ENCODE measurements around the gene FMNL1. TPM values are rescaled to one million over a fixed set of nuclear protein-coding genes. Genes with fewer than 3 reads are reported as not detected.

Gene FMNL1
- total and polyA plus RNA-seq, 9 donors, result 1.2 to 7.6 (median 5.4) TPM

DNA sequence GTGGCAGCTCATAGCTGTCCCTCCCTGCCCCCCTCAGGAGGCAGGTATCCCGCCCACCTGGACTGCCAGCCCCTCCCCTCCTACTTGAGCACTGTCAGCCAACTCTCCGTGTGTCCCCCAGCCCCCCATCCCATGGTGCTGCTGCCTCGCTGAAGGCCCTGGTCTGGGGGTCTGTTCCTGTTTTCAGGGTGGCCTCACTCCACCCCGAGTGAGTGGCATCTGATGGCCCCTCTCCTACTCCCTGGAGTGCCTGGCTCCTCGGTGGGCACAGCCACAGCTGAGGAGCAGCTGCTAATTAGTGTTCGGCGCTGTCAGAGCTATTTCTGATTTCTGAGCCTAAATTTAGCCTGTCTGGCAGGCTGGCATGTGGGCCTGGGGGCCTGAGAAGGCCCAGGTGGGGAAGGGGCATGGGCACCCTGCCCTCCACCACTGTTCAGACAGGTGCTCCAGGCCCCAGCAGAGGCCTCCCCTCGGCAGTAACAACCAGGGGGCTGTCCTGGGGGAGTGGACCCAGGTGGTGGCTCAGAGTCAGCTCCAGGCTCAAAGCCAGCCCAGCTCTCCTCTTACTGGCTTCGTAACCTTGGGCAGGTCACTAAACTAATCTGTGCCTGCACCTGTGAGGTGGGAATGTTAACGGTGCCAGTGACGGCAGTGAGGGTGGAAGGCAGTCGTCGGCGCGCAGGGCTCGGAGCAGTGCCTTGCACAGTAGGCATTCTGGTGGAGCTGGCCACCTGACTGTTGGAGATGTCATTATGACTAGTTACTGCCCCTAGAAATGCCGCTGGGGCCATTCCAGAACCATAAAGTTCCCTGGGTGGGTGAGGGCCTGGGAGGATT is 6.5 kb downstream of the FMNL1 start:
- H3K9me3 ChIP-seq (replicated peaks; ENCODE audit: control insufficient read depth, low read depth, low read length), result no peaks in the 10 kb centered on the region
- no peaks in the 10 kb centered on the region for H3K36me3 ChIP-seq (ENCODE audit: control insufficient read depth, insufficient read depth, low read length)
- 49% methylated on average over 15 of the region's 17 CpGs for WGBS (ENCODE audit: insufficient coverage)
- H3K27me3 ChIP-seq (ENCODE audit: control insufficient read depth, insufficient read depth, low read length), result peaks cover 10% of the 10 kb centered on the region
- DNase-seq, result peak; percentile 68
- peaks cover 81% of the 10 kb centered on the region for H3K4me1 ChIP-seq (ENCODE audit: control insufficient read depth, insufficient read depth, low read length)
- no peak overlapping the region for H3K4me3 ChIP-seq (ENCODE audit: low read length)
- peak overlapping the region; percentile 89 for H3K27ac ChIP-seq (ENCODE audit: low read length)

DNA sequence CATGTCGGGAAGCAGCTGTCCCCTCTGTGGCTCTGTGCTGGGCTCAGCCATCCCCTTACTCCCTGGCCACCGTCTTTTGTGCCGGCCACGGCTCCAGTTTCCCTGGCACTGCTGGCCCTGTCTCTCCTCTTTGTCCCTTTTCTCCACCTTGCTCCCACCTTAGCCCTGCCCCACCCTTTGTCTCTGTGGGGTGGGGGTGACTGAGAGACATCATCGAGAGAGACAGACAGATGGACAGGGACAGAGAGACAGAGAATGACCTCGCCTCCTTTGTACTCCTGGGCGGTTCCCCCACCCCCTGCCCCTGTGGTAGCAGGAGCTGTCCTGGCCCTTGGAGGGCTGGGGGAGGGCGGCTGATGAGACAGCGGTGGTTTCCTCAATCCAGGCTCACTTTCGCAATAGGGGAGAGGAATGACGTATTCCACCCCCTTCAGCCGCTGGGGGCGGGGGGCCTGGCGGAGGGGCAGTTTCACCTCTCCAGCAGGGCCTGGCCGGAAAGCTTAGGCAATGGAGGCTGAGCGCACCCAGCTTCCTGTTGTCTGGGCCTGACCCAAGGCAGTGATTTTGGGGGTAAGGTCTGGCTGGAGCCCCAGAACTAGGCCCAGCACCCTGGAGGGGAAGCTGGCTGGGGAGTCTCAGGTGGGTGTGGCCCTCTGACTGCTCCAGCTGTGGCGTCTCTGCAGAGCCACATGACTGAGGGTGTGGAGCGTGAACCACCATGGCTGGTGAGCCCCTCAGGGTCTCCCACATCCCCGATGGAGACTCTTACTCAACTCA is 7.3 kb downstream of the FMNL1 start:
- peak; percentile 87 for DNase-seq
- Histone ChIP-seq H3K27me3 (ENCODE audit: control insufficient read depth, insufficient read depth, low read length) (peaks cover 10% of the 10 kb centered on the region), H3K4me1 (ENCODE audit: control insufficient read depth, insufficient read depth, low read length) (peaks cover 75% of the 10 kb centered on the region)

DNA sequence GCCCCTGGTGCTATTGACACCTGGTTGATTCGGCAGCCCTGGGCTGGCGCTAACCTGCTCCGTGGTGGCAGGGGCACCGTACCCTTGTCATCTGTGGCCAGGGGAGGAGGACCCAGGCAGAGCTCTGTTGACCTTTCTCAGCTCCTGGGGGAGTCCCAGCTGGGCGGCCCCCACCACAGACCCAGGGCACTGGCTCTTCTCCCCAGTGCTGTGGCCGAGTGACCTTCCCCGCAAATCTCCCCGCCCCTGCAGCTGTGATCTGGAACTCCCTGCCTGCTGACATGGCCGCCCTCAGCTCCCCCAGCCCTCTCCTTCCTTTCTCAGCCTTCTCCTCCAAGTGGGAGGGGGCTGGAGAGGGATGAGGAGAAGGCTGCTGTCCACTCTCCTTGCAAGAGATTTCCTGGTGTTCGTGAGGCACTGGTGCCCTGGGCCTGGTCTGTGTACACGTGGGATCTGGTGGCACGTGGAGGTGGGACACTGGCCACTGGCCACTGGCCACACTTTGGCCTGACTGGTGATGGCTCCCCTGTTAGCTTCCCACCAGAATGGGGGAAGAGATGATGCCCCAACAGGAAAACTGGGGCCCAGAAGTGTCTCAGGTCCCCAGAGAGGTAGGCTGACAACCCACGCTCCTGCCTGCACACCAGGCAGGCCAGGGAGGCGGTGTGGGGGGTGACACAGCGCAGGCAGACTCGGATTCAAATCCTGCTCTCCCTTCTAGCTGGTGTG is 8.2 kb downstream of the FMNL1 start:
- Histone ChIP-seq H3K27ac (ENCODE audit: low read length) (peak overlapping the region; percentile 89), H3K36me3 (ENCODE audit: control insufficient read depth, insufficient read depth, low read length) (no peaks in the 10 kb centered on the region), H3K4me1 (ENCODE audit: control insufficient read depth, insufficient read depth, low read length) (peaks cover 71% of the 10 kb centered on the region), H3K4me3 (ENCODE audit: low read length) (no peak overlapping the region), H3K27me3 (ENCODE audit: control insufficient read depth, insufficient read depth, low read length) (peaks cover 12% of the 10 kb centered on the region), H3K9me3 (replicated peaks; ENCODE audit: control insufficient read depth, low read depth, low read length) (no peaks in the 10 kb centered on the region)
- peak; percentile 65 for DNase-seq
- 78% methylated on average over 12 of the region's 16 CpGs for WGBS (ENCODE audit: insufficient coverage)

More for the DNA sequence above, 7.3 kb downstream of the FMNL1 start:
- H3K36me3 ChIP-seq (ENCODE audit: control insufficient read depth, insufficient read depth, low read length), result no peaks in the 10 kb centered on the region
- H3K27ac ChIP-seq (ENCODE audit: low read length), result peak overlapping the region; percentile 89
- no peak overlapping the region for H3K4me3 ChIP-seq (ENCODE audit: low read length)
- 46% methylated on average over 10 of the region's 19 CpGs for WGBS (ENCODE audit: insufficient coverage)
- no peaks in the 10 kb centered on the region for H3K9me3 ChIP-seq (replicated peaks; ENCODE audit: control insufficient read depth, low read depth, low read length)

DNA sequence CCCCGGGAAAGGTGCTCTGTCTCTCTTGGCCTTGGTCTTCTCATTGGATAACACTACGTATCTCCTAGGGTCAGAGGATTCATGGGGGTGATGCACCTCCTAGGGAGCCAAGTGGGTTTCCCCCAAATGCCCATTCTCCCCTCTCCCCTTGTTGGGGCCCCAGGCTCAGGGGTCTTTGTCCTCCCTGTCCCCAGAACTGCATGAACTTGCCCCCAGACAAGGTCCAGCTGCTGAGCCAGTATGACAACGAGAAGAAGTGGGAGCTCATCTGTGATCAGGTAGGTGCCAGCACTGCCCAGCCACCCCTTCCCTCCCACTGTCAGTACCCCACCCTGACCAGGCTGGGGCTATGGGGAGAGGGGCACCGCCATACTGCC is 8.7 kb downstream of the FMNL1 start:
- Histone ChIP-seq H3K27ac (ENCODE audit: low read length) (no peak overlapping the region), H3K27me3 (ENCODE audit: control insufficient read depth, insufficient read depth, low read length) (peaks cover 17% of the 10 kb centered on the region), H3K4me1 (ENCODE audit: control insufficient read depth, insufficient read depth, low read length) (peaks cover 66% of the 10 kb centered on the region), H3K4me3 (ENCODE audit: low read length) (no peak overlapping the region), H3K9me3 (replicated peaks; ENCODE audit: control insufficient read depth, low read depth, low read length) (no peaks in the 10 kb centered on the region), H3K36me3 (ENCODE audit: control insufficient read depth, insufficient read depth, low read length) (no peaks in the 10 kb centered on the region)
- WGBS (ENCODE audit: insufficient coverage), result 100% methylated on average over 1 of the region's 4 CpGs
- DNase-seq, result no peak

DNA sequence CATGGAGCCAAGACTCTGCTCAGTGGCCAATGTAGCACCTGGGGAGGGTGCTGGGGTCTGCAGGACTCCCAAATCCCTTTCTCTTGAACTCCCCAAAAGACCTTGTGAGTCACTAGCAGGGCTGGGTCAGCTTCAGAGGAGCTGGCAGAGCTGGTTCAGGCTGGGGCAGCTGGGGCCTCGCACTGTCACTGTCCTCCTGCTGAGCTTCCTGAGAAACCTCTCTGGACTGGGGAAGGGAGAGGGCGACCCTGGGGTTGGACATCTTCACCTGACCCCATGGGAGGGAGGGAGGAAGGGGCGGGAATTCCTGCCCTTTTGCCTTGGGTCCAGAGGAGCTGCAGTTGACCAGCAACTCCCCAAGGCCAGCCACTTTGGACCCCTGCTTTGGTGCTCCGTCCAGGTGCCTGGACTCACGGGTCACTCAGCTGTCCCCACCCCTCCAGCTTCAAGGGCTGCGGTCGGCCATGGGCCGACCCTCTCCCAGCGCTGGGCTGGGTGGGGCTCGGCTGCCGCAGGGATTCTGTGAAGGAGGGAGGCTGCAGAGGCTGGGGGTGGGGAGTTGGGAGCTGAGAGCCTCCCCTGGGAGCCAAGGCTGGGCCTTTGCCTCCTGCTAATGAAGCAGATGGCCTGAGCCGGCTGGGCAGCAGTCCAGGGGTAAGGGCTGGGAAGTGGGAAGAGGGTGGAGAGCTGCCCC is 9.2 kb downstream of the FMNL1 start:
- 34% methylated on average over 8 of the region's 12 CpGs for WGBS (ENCODE audit: insufficient coverage)
- Histone ChIP-seq H3K27me3 (ENCODE audit: control insufficient read depth, insufficient read depth, low read length) (peaks cover 20% of the 10 kb centered on the region), H3K4me3 (ENCODE audit: low read length) (no peak overlapping the region), H3K9me3 (replicated peaks; ENCODE audit: control insufficient read depth, low read depth, low read length) (no peaks in the 10 kb centered on the region), H3K27ac (ENCODE audit: low read length) (no peak overlapping the region), H3K4me1 (ENCODE audit: control insufficient read depth, insufficient read depth, low read length) (peaks cover 60% of the 10 kb centered on the region), H3K36me3 (ENCODE audit: control insufficient read depth, insufficient read depth, low read length) (no peaks in the 10 kb centered on the region)
- peak; percentile 69 for DNase-seq

DNA sequence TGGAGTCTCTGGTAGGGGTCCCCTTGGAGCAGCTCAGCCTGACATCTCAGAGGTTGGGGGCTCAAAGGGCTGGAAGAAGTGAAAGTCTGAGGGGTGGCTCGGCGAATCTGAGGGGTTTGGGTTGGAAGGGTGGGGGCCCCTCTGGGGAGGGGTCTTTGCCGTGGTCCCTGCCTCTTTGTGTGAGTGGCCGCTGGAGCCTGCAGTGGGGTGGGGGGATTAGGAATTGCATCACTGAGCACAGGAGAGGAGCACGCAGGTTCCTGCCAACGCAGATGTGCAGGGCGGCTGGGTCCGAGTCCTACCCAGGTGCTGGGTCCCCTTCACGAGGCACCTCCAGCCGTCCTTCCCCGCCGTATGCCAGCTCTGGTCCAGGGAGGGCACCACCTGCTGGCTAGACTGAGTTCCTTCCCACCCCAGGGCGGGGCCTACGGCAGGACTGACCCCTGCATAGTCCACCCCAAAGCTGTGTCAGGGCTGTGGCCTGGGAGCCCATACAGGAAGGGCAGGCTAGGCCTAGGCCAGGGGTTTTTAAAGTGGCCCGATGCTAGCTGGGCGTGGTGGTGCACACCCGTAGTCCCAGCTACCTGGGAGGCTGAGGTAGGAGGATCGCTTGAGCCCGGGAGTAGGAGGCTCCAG is 9.9 kb downstream of the FMNL1 start:
- Histone ChIP-seq H3K4me3 (ENCODE audit: low read length) (no peak overlapping the region), H3K27ac (ENCODE audit: low read length) (no peak overlapping the region), H3K36me3 (ENCODE audit: control insufficient read depth, insufficient read depth, low read length) (no peaks in the 10 kb centered on the region), H3K9me3 (replicated peaks; ENCODE audit: control insufficient read depth, low read depth, low read length) (no peaks in the 10 kb centered on the region), H3K4me1 (ENCODE audit: control insufficient read depth, insufficient read depth, low read length) (peaks cover 54% of the 10 kb centered on the region), H3K27me3 (ENCODE audit: control insufficient read depth, insufficient read depth, low read length) (peaks cover 24% of the 10 kb centered on the region)
- WGBS (ENCODE audit: insufficient coverage), result 52% methylated on average over 19 of the region's 19 CpGs
- no peak for DNase-seq

DNA sequence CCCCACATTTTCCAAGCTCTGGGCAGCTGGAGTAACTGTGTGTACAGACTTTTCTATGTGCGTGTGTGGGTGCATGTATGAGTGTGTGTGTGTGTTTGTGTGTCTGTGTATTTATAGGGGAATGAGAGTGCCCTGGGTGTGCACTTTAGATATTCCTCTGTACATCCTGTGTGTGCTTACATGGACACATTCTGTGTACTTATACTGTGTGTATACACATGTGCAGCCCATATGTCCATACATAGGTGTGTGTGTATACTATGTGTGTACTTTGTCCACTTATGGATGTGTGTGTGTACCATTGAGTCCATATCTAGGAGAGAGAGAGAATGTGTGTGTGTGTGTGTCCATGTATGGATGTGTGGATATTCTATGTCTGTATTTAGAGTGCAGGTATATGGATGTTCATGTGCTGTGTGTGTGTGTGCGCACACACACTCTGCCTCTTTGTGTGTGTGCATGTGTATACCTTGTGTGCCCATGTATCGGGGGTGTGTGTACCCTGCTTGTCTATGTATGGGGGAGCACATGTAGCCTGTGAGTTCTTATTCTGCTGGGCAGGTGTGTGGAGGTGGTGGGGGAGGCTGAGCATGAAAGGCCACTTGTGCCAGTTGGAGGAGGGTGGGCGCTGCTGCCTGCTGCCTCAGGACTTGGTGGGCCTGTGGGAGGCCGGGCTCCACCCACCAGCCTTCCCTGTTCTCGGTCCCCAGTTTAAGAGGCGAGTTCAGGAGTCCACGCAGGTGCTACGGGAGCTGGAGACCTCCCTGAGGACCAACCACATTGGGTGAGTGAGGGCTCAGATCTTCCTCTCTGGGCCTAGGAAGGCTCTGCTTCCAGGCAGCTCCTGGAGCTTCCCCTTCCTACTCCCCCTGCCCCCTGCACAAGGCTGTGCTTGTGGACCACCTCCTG is 11.1 kb downstream of the FMNL1 start:
- H3K27me3 ChIP-seq (ENCODE audit: control insufficient read depth, insufficient read depth, low read length), result peaks cover 30% of the 10 kb centered on the region
- no peak for DNase-seq
- H3K27ac ChIP-seq (ENCODE audit: low read length), result no peak overlapping the region
- no peaks in the 10 kb centered on the region for H3K9me3 ChIP-seq (replicated peaks; ENCODE audit: control insufficient read depth, low read depth, low read length)
- WGBS (ENCODE audit: insufficient coverage), result 93% methylated on average over 4 of the region's 9 CpGs
- H3K4me1 ChIP-seq (ENCODE audit: control insufficient read depth, insufficient read depth, low read length), result peaks cover 43% of the 10 kb centered on the region
- no peak overlapping the region for H3K4me3 ChIP-seq (ENCODE audit: low read length)
- no peaks in the 10 kb centered on the region for H3K36me3 ChIP-seq (ENCODE audit: control insufficient read depth, insufficient read depth, low read length)

DNA sequence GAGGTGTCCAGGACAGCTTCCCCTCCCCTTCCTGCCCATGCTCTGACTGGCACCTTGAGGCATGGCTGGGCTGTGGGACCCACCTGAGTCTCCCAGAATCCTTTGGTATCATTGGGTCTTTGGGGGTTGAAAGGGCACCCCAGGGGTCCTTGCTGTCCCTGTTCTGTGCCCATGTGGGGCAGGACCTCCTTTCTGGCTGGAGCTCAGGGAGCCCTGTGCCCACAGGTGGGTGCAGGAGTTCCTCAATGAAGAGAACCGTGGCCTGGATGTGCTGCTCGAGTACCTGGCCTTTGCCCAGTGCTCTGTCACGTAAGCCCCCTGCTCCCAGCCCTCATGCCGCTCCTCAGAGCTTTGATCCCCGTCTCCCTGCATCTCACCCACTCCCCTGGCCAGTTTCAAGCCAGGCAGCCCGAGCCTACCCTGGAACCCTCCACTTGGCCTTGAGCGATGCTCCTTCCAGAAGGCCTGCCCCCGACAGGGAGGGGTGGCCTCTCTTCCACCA is 11.8 kb downstream of the FMNL1 start:
- H3K9me3 ChIP-seq (replicated peaks; ENCODE audit: control insufficient read depth, low read depth, low read length), result no peaks in the 10 kb centered on the region
- WGBS (ENCODE audit: insufficient coverage), result 63% methylated on average over 8 of the region's 8 CpGs
- H3K4me3 ChIP-seq (ENCODE audit: low read length), result no peak overlapping the region
- no peak for DNase-seq
- peaks cover 34% of the 10 kb centered on the region for H3K27me3 ChIP-seq (ENCODE audit: control insufficient read depth, insufficient read depth, low read length)
- peaks cover 36% of the 10 kb centered on the region for H3K4me1 ChIP-seq (ENCODE audit: control insufficient read depth, insufficient read depth, low read length)
- H3K36me3 ChIP-seq (ENCODE audit: control insufficient read depth, insufficient read depth, low read length), result no peaks in the 10 kb centered on the region
- no peak overlapping the region for H3K27ac ChIP-seq (ENCODE audit: low read length)
